ENCODE measurements around the gene PLCB4.

DNA sequence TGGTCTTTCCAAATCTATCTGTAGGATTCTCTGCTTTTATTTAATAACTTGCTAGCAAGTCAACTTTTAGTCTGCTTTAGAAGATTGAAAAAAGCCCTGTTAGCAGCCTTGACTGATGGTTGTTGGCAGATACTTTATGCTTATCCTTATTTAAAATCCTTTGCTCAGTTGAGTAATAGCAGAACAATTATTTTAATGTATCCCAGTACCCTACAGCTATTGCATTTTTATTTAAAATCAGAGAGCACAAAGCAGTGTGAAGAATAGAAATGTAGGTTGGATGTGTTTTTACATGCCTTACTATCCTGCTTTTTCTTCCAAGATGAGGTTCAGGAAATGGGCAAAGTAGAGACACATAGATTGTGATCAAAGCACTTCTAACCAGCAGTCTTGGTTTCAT is 298.4 kb downstream of the PLCB4 start:
- TF ChIP-seq, protein P1, sequence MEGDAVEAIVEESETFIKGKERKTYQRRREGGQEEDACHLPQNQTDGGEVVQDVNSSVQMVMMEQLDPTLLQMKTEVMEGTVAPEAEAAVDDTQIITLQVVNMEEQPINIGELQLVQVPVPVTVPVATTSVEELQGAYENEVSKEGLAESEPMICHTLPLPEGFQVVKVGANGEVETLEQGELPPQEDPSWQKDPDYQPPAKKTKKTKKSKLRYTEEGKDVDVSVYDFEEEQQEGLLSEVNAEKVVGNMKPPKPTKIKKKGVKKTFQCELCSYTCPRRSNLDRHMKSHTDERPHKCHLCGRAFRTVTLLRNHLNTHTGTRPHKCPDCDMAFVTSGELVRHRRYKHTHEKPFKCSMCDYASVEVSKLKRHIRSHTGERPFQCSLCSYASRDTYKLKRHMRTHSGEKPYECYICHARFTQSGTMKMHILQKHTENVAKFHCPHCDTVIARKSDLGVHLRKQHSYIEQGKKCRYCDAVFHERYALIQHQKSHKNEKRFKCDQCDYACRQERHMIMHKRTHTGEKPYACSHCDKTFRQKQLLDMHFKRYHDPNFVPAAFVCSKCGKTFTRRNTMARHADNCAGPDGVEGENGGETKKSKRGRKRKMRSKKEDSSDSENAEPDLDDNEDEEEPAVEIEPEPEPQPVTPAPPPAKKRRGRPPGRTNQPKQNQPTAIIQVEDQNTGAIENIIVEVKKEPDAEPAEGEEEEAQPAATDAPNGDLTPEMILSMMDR (IDR thresholded peaks at IDR 0.05) = no peak
- no peak for TF ChIP-seq POLR2A (IDR thresholded peaks at IDR 0.05; ENCODE audit: low read depth)
